T-helper 22 cell (primary cell): ENCODE results near the gene LOXHD1.

Source experiments
- DNase-seq: peaks from one replicate; pipeline ENCODE4 v3.0.0-alpha.2; 2020; ENCODE audit warnings: low read depth

Gene LOXHD1

DNA sequence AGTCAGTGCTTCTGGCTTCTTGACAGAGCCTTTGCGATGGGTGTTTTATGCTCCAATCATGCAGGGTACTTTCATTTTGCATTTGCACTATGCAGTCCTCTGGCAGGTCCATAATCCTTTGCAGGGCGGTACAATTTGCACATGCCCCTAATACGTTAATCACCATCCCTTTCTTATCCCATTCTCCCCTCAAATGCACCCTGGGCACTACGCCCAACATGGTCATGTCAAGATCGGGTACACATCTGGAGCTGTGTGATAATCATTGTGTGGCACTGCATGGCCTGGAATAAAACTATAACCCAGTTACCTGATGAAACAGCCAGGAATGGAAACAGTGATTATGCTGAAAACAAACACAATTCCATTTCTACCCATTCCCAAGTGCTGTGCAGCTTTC, 27.7 kb downstream of the LOXHD1 start:
- DNase-seq = no peak

DNA sequence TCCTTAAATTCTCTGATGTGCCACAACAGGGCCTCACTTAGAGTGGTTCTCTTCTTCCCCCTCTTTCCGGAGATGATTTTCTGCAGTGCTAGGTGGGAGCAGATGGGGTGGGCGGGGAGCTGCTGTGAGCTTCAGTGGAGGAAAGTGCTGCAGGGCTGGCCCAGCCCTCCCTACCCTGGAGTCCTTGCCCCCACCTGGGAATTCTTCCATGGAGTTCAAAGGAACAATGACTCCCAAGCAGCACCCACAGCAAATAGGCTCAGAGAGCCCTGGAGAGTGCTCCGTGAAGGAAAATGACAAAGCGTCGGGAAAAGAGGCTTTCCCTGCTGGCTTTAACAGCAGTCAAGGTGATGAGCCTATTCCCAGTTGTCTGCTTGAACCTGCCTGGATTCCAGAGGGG, 28.8 kb downstream of the LOXHD1 start:
- no peak for DNase-seq

DNA sequence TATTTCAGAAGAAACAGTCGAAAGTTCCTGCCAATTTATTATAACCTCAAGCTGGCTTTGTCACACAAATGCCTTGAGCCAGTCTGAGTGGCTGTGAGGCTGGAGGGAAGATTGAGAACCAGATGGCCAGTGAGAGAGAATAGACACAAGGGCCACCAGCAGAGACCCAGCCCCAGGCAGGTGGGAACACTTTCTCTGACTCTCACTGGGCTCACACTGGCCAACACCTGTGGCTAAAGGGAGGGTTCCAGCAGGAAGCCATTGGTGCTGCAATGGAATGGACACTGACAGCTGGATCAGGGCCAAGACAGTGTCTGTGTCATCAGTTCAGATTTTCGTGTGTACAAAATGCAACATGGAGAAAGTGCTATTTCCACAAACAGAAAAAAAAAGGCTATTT, 29.9 kb downstream of the LOXHD1 start:
- DNase-seq = no peak

DNA sequence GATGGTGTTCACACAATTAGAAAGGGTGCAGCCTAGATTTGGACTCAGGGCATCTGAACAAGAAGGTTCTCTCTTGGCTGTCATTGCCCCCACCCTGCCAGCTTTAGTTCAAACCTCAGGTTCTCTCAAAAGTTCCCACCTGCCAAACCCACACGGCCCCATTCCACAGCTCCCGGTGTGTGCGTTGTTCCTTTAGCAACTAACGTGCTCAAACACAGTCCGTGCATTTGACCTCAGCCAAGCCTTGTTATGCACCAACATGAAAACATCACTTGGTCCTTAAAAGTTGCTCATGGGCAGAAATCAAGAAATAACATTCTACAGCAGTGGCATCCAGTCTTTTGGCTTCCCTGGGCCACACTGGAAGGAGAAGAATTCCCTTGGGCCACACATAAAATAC, 32.0 kb downstream of the LOXHD1 start:
- no peak for DNase-seq

DNA sequence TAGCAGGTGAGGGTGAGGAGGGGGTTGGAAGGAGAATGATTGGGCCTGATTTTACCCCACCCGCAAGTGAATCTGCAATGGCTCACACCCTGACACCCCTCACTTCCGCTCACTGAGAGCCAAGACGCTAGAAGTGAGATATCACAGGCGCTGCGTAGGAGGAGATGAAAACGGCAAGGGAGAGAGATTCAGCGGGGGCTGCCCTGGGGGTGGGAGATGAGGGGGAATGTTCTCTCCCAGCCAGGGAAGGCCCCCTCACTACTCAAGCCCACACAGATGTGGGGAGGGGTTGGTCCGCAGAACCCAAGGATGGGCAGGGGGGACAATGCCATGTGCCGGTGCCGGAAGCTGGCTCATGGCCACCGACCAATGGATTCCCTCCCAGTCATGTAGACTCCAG, 32.9 kb downstream of the LOXHD1 start:
- no peak for DNase-seq

DNA sequence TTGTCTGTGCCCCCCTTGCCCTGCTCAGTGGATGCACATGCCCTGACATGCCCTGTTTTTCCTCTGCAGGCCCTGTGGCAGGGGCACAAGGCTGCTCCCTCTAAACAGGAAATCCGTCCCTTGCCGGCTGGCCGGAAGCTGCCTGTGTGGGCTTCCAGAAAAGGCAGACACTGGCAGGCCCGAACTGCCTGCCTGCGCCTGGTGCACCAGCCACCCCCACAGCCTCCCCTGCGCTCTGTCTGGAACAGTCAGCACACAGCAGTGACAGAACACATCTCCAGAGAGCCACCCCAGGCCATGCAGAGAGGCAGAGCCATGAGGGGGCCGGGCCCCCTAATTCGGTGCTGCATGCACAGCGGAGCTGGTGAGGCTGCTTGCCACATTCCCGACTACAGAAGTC, 33.5 kb downstream of the LOXHD1 start:
- no peak for DNase-seq

DNA sequence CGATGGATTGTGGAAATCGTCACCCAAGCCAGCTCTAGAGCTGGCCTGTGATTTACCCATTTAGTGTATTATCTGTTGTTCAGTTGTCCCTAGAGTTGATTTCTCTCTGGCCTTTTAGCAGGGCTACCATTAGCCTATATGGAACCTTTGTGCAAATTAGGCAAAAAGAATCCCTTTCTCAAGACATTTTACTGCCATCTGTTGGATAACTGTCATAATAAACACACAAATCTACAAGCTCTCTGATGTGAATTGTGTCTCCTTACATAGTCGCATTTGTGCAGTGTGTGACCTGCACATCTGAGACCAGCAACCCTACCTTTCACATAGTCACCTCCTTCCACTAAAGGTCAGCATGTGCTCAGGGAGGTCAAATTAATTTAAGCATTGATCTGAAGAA, 34.0 kb downstream of the LOXHD1 start:
- DNase-seq = no peak

DNA sequence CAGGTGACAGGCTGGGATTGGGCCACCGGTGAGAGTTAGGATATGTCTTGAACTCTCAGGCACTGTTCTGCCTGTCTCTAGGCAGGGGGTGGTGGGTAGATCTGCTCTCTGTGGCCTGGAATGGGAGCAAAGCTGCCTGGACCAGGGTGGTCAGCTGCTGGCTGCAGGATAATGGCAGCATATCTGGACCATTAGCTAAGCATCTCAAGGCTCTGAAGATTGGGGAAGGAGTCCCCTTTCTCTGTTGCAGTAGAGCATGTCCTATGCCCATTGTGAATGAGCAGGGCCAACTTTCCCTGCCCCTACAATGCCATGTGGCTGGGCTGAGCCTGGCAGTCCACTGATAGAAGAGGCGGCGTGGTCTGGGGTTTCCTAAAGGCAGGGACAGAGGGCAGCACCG, 34.6 kb downstream of the LOXHD1 start:
- DNase-seq = no peak

DNA sequence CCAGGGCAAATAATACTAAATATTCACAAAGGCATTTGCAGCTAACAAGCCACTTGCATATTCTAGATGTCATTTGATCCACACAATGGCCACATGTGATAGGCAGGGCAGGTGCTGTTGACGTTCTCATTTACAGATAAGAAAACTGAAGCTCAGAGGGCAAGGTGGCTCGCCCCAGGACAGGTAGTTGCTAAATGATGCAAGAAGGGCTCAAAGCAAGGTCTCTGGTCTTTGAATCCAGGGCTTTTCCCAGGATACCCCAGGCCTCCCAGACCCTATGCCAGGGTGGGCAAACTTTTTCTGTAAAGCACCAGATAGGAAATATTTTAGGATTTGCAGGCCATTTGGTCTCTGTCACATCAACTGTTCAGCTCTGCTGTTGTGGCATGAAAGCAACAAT, 35.1 kb downstream of the LOXHD1 start:
- no peak for DNase-seq

DNA sequence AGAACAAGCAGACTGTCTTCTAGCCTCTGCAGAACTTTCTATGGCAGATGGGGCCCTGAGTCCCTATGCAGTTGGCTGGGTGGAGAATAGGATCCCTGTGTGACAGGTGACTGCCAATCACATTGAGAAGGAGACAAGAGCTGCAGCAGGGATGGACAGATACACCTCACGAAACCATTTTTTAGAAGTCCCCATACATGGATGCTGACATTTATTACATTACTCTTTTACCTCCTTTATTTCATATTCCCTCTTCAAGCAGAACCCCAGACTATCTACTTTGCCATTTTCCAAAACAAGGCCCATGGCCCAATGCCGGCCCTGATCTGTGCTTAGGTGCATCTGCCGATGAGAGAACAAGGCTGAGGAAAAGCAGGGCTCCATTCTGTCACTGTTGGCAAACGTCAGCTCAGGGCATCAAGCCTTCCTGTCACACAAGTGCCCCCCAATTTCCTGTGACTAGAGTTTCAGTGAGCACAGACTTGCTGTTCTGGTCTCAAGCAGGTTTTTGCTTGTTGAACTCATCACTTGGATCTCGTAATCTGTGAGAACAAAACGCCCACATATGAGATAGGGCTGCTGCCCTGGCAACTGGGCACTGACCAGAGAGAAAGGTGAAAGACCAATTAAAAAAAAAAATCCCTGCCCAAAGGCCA, 35.8 kb downstream of the LOXHD1 start:
- DNase-seq = no peak

DNA sequence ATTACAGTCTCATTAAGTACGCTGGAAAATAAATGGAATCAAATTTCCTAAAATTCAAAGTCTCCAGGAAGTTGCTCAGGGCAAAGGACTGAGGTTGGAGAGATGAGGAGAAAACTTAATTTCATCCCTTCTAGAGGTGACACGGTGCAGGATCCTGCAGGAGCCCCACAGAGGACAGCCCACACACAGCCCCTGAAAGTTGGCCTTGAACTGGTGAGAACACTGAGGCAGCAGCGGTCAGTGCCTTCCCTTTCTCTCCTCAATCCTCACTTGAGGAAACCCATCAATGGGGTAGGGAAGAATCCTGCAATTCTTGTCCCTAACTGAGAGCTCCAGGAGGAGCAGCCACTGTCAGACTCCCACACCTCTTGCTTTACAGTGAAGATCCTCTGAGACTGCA, 37.5 kb downstream of the LOXHD1 start:
- DNase-seq = no peak

DNA sequence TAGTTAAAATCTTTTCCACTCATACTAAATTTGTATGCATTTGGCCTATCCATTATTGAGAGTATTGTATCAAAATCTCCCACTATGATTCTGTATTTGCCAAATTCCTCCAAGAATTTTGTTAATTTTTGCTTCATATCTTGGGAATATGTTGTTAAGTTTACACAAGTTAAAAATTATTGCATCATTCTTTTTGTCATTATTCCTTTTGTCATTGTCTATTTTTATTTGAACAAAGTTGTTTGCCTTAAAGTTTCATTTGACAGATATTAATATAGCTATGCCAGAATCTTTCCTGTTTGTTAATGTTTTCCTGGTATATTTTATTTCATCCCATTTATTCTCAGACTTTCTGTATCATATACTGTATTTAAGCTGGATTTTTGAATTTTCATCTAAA, 41.3 kb downstream of the LOXHD1 start:
- no peak for DNase-seq

DNA sequence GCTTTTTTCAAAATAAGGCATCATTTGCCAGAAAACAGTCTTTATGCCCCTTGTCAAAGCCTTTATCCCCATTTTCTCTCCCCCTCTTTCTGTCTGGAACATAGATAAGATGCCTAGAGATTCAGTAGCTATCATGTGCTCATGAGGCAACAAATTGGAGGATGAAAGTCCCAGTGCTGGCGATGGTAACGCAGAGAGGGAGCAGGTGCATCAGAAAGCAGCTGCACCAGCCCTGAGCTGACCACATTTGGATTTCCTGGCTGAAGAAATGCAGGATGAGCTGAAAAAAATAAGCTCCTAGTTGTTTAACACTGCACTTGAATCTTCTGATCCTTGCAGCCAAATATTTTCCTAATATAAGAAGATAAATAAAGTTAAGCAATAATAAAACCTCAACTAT, 48.0 kb downstream of the LOXHD1 start:
- DNase-seq = no peak

DNA sequence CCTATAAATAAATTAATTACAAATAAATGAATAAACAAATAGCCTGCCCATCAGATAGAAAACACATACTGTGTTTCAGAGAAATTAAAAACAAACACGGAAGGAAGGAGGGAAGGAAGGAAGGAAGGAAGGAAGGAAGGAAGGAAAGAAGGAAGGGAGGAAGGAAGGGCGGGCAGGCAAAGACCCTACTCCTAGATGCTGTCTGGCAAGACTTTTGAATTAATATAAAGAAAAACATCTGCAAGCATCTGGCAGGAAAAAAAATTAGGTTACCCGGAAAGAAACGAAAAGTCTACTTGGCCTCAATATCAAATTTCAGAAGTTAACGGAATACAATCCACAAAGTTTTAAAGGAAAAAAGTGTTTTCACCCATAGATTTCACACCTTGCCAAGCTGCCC, 49.1 kb downstream of the LOXHD1 start:
- no peak for DNase-seq

DNA sequence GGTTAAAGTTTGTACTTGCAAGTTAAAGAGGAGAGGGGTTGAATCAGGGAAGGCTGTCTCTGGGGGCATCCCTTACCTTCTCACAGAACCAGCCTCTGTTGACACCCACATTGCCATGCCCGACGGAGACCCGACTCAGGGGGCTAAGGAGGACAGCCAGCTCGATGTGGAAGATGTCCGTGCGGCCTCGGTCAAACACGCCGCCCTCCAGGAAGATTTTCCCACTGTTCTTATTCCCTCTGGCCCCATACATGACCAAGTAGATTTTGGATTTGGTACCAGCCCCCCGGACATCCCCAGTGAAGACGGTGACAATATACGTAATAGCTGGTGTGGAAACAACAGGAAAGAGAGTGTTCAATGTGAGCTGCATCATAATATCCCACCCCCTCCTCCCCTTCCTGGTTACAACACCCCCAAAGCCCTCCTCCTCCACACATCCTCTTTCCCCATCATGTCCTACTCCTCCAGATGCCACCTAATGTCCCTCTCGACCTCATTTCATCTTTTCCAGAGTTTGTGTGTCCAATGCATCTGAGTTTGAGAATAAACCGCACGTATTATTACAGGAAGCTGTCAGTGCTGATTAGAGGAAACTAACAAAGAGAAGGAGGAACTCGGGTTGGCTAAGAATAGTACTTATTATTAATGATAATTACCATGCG, 55.7 kb downstream of the LOXHD1 start:
- no peak for DNase-seq

DNA sequence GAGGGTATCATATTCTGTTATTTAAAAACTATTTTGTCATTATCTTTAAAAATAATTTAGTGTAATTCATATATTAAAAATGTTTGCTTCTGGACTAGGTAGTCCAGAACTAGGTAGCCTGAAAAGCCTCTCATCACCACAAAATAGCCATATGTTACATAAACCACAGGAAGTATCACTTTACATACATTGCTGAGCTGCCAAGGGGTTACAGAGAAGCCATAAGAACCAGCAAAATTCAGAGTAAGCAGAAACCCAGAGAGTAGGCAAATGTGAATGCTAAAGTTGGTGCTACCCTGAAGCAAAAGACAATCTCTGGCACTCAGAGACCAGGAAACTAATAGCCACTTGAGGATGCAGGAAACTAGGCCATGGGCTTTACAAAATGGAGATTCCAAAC, 60.9 kb downstream of the LOXHD1 start:
- DNase-seq = no peak

DNA sequence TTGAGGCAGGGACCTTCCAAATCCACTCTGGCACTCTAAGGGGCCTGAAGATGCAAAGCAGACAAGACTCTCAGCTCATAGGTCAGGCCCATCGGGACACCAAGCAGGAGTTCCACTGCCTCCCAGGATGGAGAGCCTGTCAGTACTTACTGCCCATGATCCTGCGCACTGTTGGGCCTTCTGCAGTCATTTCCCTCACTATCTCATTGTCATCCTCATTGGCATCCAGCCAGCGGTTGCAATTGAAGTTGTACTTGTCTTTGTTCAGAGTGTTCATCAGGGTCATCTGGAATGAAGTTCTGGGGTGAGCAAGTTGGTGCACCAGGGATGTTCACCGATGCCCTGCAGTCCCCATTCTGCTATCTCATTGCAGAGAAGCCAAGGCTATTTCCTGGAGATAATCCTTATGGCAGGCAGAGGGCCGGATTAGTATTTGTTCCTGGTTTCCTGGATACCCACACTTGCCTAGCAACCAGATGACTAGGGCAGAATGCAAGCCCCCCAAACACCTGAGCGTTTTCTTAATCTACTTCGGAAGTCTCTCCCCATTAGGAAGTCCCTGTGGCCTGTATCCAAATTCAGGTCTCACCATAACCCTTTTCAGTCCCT, 65.1 kb downstream of the LOXHD1 start:
- DNase-seq = no peak

DNA sequence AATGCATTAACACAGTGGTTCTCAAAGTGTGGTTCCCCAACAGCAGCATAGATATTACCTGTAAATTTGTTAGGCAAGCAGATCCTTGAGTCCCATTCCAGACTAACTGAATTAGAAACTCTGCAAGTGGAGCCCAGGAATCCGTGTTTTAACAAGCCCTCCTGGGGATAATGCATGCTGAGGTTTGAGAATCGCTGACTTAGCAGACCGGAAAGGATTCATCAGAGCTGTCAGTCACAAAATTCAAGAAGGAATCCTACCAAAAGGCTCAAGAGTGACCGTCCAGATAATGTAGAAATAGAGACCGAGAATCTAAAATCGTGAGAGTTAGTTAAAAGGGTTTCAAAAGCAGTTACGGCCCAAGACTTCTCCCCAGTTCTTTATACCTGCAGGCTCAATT, 66.9 kb downstream of the LOXHD1 start:
- no peak for DNase-seq

DNA sequence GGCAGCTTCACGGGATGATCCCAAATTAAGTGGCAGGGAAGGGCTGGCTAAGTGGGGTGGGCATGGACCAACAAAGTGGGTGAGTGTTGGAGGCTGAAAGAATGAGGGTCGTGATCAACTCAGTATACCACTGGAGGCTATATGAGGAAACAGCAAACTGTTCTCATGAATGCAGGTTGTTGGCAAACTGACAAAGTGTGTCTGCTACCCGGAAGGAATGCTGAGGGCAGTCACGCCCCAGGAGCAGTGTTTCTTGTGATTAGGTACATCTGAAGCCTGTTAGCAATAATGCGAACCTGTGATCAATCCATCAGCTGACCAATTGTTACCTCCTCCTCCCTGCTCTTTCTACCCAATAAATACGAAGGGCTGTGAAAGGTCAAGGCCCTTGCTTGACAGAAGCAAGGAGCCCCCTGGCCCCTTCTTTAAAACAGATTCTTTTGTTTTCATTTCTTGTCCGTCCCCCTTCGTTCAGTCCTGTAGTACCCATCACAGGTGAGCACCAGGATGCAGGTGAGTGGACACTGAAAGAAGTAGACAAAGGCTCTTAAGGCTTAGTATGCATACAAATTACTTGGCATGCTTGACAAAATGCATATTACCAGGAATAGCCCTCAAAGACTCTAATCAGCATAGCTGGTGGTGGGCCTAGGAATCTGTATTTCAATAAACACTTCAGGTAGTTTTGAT, 67.9 kb downstream of the LOXHD1 start:
- no peak for DNase-seq

DNA sequence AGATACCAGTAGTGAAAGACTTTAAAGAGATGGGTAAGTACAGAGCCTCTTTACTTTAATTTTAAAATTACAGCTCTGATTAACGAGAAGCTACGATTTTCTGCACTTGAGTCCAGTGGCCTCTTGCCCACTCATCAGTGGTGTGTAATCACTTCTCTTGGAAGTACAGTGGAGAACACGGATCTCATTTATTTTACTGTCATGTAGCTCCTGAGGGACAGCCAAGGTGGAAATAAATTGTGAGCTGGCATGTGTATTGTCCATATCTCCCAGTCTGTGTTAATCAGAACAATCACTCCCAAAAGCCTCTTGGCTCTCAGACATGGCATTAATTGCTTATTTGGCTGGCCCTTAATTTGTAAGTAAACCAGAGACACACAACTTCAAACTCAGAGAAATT, 69.4 kb downstream of the LOXHD1 start:
- DNase-seq = no peak

DNA sequence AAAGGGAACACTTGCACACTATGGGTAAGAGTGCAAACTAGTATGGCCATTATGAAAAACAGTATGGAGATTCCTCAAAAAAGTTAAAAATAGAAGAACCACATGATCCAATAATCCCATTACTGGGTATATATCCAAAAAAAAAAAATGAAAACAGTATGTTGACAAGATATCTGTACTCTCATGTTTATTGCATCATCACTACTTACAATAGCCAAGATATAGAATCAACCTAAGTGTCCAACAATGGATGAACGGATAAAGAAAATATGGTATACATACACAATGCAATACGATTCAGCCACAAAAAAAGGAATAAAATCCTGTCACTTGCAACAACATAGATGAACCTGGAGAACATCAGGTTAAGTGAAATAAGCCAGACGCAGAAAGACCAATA, 73.3 kb downstream of the LOXHD1 start:
- DNase-seq = no peak

DNA sequence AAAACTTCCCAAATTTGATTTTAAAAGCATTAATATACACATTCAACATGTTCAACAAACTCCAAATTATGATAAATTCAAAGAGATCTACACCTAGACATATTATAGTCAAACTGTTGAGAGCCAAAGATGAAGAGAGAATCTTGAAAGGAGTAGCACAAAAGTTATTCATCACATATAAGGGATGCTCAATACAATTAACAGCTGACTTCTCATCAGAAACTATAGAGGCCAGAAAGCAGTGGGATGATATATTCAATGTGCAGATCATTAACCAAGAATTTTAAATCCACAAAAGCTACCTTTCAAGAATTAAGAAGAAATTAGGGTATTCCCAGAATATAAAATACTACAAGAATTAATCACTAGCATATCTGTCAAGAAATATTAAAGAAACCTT, 75.4 kb downstream of the LOXHD1 start:
- DNase-seq = no peak

DNA sequence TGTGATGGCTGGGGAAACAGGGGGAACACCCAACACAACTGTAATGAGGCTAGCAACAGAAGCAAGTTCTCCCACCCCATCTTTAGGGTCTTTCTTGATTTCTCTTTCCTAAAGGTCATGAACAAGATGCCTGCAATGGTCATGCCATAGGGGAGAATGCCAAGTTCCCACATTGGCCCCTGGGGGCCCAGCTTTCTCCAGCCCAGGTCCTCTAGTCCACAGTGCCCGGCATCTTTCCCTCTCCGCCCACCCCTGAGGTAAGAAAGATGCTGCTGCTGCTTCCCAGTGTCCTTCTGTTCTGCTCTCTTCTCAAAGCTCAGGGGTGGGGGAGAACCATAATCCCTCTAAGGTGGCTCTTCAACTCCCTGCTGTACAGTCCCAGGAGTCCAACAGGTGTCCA, 78.0 kb downstream of the LOXHD1 start:
- DNase-seq = no peak
